Right lobe of liver (tissue), 6 donors: ENCODE measurements around the gene ZNF655. TPM values are rescaled to one million over a fixed set of nuclear protein-coding genes. Genes with fewer than 3 reads are reported as not detected.

Experiments used
- ATAC-seq, 4 donors: fragments of 200-7000 bp; cut with Tn5 transposase; one replicate each; pipeline ENCODE4 v1.9.1; 2020; ENCODE audit warnings: mild to moderate bottlenecking in 4 of 4, moderate library complexity in 4 of 4
- DNase-seq, 3 donors: peaks; one replicate each; pipeline ENCODE4 v3.0.0-alpha.2; 2020
- H3K27ac ChIP-seq, 3 donors: fragments of 200-600 bp; one replicate each; pipeline ENCODE4 v1.8.0; 2022
- H3K27me3 ChIP-seq, 2 donors: fragments of 200-600 bp; one replicate each; pipeline ENCODE4 v1.8.0; 2022
- H3K36me3 ChIP-seq, 4 donors: fragments of 200-600 bp; sonication (generic) in 1 of 4; one replicate each; pipeline versions ENCODE4 v1.5.1 to v1.8.0; 2017 to 2022; ENCODE audit warnings: control low read depth in 1 of 4
- H3K4me1 ChIP-seq, 4 donors: fragments of 200-600 bp; sonication (generic) in 1 of 4; one replicate each; pipeline versions ENCODE4 v1.5.1 to v1.8.0; 2017 to 2022; ENCODE audit warnings: control low read depth in 1 of 4
- H3K4me3 ChIP-seq, 3 donors: fragments of 200-600 bp; one replicate each; pipeline ENCODE4 v1.8.0; 2022
- H3K9me3 ChIP-seq, 4 donors: fragments of 200-600 bp; sonication (generic) in 1 of 4; one replicate each; pipeline versions ENCODE4 v1.5.1 to v1.8.0; 2017 to 2022; ENCODE audit warnings: control low read depth in 1 of 4
- POLR2A ChIP-seq: fragments of 450-650 bp; IDR thresholded peaks from one replicate; pipeline ENCODE4 v1.6.1; 2017; ENCODE audit warnings: antibody characterized with exemption, mild to moderate bottlenecking
- WGBS: methylation state at CpG from one replicate; pipeline ENCODE4 v1.1.6; 2018; ENCODE audit warnings: low coverage, low lambda C conversion rate; ENCODE audit not compliant: insufficient coverage; ENCODE audit errors: missing lambda C conversion rate; 5-methylcytosine and 5-hydroxymethylcytosine counted together
- intact Hi-C, 2 donors: fragments of 100-400 bp; cut with DNase I; formaldehyde crosslinking; loops; one replicate each; pipeline versions ENCODE4 v1.11.2 to v1.14.1; 2022
- total RNA-seq, 6 experiments: library from RNA; depleted of rRNA in 2 of 6; stranded (reverse); fragments of >200 nt in 2 of 6; fragmentation: NEBNext Ultra II Directional in 3 of 6; extraction: Animal tissue kit (Norgen Biotek cat#: 25700) in 3 of 6; gene quantifications; one replicate each; pipeline versions ENCODE4 v1.1.0 to v1.2.4, GENCODE V29; 2016 to 2023
- TF ChIP-seq, protein P1 (sequence below), 4 donors: fragments of 200-600 bp in 3 of 4; fragments of 450-650 bp in 1 of 4; IDR thresholded peaks; one replicate each; pipeline versions ENCODE4 v1.5.1 to v1.8.0; 2016 to 2022; ENCODE audit warnings: antibody characterized with exemption in 4 of 4, mild to moderate bottlenecking in 2 of 4
- donor health status: DM: no; HTN: yes; CAD: no.
- donor health status: DM: no; HTN: no; CAD: no.
- donor health status: DM: no; HTN: no; CAD: no.
- donor health status: DM: no; HTN: yes; CAD: no.
- donor health status: DM: no; HTN: yes; CAD: no.

Gene ZNF655
- total RNA-seq, 6 experiments from 2014 or later: 21.5 to 44.4 (median 26.0) TPM

- peaks cover 0 to 26% (median 15%) of the 10 kb centered on the region in 4 donors for H3K36me3 ChIP-seq
- H3K27me3 ChIP-seq: no peaks in the 10 kb centered on the region
- no peak overlapping the region for H3K4me3 ChIP-seq
- H3K27ac ChIP-seq: no peak overlapping the region
- intact Hi-C loops: no loop called here
- no peak for DNase-seq
- TF ChIP-seq, protein P1, sequence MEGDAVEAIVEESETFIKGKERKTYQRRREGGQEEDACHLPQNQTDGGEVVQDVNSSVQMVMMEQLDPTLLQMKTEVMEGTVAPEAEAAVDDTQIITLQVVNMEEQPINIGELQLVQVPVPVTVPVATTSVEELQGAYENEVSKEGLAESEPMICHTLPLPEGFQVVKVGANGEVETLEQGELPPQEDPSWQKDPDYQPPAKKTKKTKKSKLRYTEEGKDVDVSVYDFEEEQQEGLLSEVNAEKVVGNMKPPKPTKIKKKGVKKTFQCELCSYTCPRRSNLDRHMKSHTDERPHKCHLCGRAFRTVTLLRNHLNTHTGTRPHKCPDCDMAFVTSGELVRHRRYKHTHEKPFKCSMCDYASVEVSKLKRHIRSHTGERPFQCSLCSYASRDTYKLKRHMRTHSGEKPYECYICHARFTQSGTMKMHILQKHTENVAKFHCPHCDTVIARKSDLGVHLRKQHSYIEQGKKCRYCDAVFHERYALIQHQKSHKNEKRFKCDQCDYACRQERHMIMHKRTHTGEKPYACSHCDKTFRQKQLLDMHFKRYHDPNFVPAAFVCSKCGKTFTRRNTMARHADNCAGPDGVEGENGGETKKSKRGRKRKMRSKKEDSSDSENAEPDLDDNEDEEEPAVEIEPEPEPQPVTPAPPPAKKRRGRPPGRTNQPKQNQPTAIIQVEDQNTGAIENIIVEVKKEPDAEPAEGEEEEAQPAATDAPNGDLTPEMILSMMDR (IDR thresholded peaks at IDR 0.05): no peak
- no peak for TF ChIP-seq POLR2A
- H3K4me1 ChIP-seq: no peaks in the 10 kb centered on the region
- 98% methylated on average over 8 of the region's 12 CpGs for WGBS
- ATAC-seq: no peak
- peaks cover 0 to 34% (median 17%) of the 10 kb centered on the region in 4 donors for H3K9me3 ChIP-seq
Measured at GRCh38 chr7:99531354-99531765, 27.1 kb upstream of the ZNF655 start.

DNA sequence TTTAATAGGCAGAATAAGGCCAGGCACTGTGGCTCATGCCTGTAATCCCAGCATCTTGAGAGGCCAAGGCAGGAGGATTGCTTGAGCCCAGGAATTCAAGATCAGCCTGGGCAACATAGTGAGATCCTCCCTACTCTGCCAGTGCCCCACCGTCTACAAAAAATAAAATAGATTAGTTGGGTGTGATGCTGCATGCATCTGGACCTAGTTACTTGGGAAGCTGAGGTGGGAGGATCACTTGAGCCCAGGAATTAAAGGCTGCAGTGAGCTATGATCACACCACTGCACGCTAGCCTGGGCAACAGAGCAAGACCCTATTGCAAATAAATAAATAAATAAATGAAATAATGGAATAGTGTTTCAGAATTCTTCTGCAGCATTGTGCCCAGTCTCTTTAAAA, 22.8 kb upstream of the ZNF655 start:
- TF ChIP-seq POLR2A: no peak
- TF ChIP-seq, protein P1 (IDR thresholded peaks at IDR 0.05): no peak
- 100% methylated on average over 1 of the region's 2 CpGs for WGBS
- intact Hi-C loops: no loop called here
- H3K4me1 ChIP-seq: no peaks in the 10 kb centered on the region
- peaks cover 0 to 17% (median 4%) of the 10 kb centered on the region in 4 donors for H3K36me3 ChIP-seq
- H3K27ac ChIP-seq: no peak overlapping the region
- ATAC-seq (no peak), DNase-seq (no peak)
- peaks cover 0 to 42% (median 14%) of the 10 kb centered on the region in 4 donors for H3K9me3 ChIP-seq
- no peak overlapping the region for H3K4me3 ChIP-seq
- no peaks in the 10 kb centered on the region for H3K27me3 ChIP-seq

GRCh38 chr7:99539213-99539811, 19.1 kb upstream of the ZNF655 start:
- TF ChIP-seq, protein P1 (IDR thresholded peaks at IDR 0.05): no peak
- TF ChIP-seq POLR2A: no peak
- DNase-seq: no peak
- no peak overlapping the region for H3K27ac ChIP-seq
- no peaks in the 10 kb centered on the region for H3K36me3 ChIP-seq
- no peak for ATAC-seq
- H3K9me3 ChIP-seq: peaks cover 0 to 14% (median 0%) of the 10 kb centered on the region in 4 donors
- intact Hi-C loops: no loop called here
- no peaks in the 10 kb centered on the region for H3K27me3 ChIP-seq
- 68% methylated on average over 7 of the region's 7 CpGs for WGBS
- no peak overlapping the region for H3K4me3 ChIP-seq
- H3K4me1 ChIP-seq: no peaks in the 10 kb centered on the region

DNA sequence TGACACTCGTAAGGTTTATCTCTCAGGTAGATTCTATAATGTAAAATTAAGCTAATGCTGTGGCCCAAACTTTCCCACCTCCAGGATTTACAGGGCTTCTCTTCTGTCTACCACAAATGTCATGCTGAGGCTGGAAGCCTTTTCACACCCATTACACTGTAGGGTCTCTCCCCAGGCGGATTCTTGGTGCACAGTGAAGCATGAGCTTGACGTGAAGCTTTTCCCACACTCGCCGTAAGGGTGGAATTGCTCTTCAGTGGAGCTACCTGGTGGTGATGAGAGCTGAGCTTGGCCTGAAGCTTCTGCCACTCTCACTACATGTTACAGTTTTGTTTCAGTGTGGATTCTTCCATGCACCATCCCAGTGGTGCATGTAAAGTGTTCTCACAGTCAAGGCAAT, 17.9 kb upstream of the ZNF655 start:
- Histone ChIP-seq H3K36me3 (no peaks in the 10 kb centered on the region), H3K27me3 (no peaks in the 10 kb centered on the region), H3K9me3 (peaks cover 0 to 14% (median 0%) of the 10 kb centered on the region in 4 donors), H3K4me1 (no peaks in the 10 kb centered on the region), H3K27ac (no peak overlapping the region), H3K4me3 (no peak overlapping the region)
- intact Hi-C loops: no loop called here
- WGBS: 87% methylated on average over 3 of the region's 5 CpGs
- ATAC-seq (no peak), DNase-seq (no peak)
- TF ChIP-seq, protein P1 (IDR thresholded peaks at IDR 0.05): no peak
- no peak for TF ChIP-seq POLR2A
